AG04450 (cell line): ENCODE results near the gene ATP11B. TPM values are rescaled to one million over a fixed set of nuclear protein-coding genes. Genes with fewer than 3 reads are reported as not detected.

Experiments
- CTCF ChIA-PET: fragments of 300-600, 350-600 bp; formaldehyde crosslinking; extraction: SDS; loops from one replicate; lab custom pipeline; 2022; ENCODE audit warnings: antibody characterized with exemption, inconsistent platforms; lab: Charles Lee
- POLR2A ChIA-PET: fragments of 350-600 bp; formaldehyde crosslinking; extraction: SDS; loops from one replicate; lab custom pipeline; 2021; ENCODE audit warnings: antibody characterized with exemption, inconsistent platforms; lab: Yijun Ruan, JAX
- DNase-seq: peaks from one replicate; pipeline ENCODE4 v3.0.0-alpha.2; 2011; ENCODE audit warnings: low read depth, low spot score
- H3K27ac ChIP-seq: one replicate; pipeline ENCODE4 v1.5.1; 2012; ENCODE audit warnings: low read depth, low read length, control low read depth
- H3K27me3 ChIP-seq: one replicate; pipeline ENCODE4 v1.6.0; 2012; ENCODE audit warnings: low read length; ENCODE audit not compliant: control insufficient read depth, insufficient read depth
- H3K4me3 ChIP-seq: 2 replicates; pipeline ENCODE4 v1.5.1; 2011; ENCODE audit warnings: mild to moderate bottlenecking, low read depth, low read length, control low read depth
- H3K9me3 ChIP-seq: 2 replicates; pipeline ENCODE4 v1.5.1; 2012; ENCODE audit warnings: low read length; ENCODE audit not compliant: control insufficient read depth, insufficient read depth
- polyA plus RNA-seq: library from polyadenylated mRNA; depleted of rRNA; stranded (reverse); fragments of >200 nt; gene quantifications from 2 replicates; pipeline ENCODE4 v1.2.3, GENCODE V29; 2011
- TF ChIP-seq, protein P1 (sequence below): IDR thresholded peaks from 2 replicates; pipeline ENCODE4 v1.5.1; 2011; ENCODE audit warnings: low read depth, low read length, control low read depth, inconsistent platforms

Gene ATP11B
- polyA plus RNA-seq, 1 experiment, result 24.5 TPM

- ChIA-PET CTCF (no interaction called here), POLR2A (no interaction called here)
- no peak for DNase-seq
- no peaks in the 10 kb centered on the region for H3K27me3 ChIP-seq
- TF ChIP-seq, protein P1, sequence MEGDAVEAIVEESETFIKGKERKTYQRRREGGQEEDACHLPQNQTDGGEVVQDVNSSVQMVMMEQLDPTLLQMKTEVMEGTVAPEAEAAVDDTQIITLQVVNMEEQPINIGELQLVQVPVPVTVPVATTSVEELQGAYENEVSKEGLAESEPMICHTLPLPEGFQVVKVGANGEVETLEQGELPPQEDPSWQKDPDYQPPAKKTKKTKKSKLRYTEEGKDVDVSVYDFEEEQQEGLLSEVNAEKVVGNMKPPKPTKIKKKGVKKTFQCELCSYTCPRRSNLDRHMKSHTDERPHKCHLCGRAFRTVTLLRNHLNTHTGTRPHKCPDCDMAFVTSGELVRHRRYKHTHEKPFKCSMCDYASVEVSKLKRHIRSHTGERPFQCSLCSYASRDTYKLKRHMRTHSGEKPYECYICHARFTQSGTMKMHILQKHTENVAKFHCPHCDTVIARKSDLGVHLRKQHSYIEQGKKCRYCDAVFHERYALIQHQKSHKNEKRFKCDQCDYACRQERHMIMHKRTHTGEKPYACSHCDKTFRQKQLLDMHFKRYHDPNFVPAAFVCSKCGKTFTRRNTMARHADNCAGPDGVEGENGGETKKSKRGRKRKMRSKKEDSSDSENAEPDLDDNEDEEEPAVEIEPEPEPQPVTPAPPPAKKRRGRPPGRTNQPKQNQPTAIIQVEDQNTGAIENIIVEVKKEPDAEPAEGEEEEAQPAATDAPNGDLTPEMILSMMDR, result no peak
- H3K9me3 ChIP-seq, result no peaks in the 10 kb centered on the region
- H3K27ac ChIP-seq, result no peak overlapping the region
- no peak overlapping the region for H3K4me3 ChIP-seq
Measured at GRCh38 chr3:182925944-182926337, 132.6 kb downstream of the ATP11B start.

- Histone ChIP-seq H3K9me3 (no peaks in the 10 kb centered on the region), H3K4me3 (no peak overlapping the region), H3K27ac (no peak overlapping the region), H3K27me3 (no peaks in the 10 kb centered on the region)
- TF ChIP-seq, protein P1, result no peak
- POLR2A ChIA-PET, result no interaction called here
- CTCF ChIA-PET, result interaction anchor here (1.7 kb wide), 1 partner anchor 26 kb away, joined by 5 read pairs; no protein-coding TSS in a partner anchor
- no peak for DNase-seq
Measured at GRCh38 chr3:182935803-182936202, 142.5 kb downstream of the ATP11B start.

GRCh38 chr3:182936239-182936917 lies 143.1 kb downstream of the ATP11B start:
- Histone ChIP-seq H3K27ac (no peak overlapping the region), H3K9me3 (no peaks in the 10 kb centered on the region), H3K27me3 (no peaks in the 10 kb centered on the region), H3K4me3 (no peak overlapping the region)
- POLR2A ChIA-PET, result no interaction called here
- no peak for DNase-seq
- CTCF ChIA-PET, result interaction anchor here (1.7 kb wide), 1 partner anchor 27 kb away, joined by 5 read pairs; no protein-coding TSS in a partner anchor
- TF ChIP-seq, protein P1, result no peak

GRCh38 chr3:182936918-182937285 lies 143.6 kb downstream of the ATP11B start:
- no peak for DNase-seq
- Histone ChIP-seq H3K4me3 (no peak overlapping the region), H3K27ac (no peak overlapping the region), H3K9me3 (no peaks in the 10 kb centered on the region), H3K27me3 (no peaks in the 10 kb centered on the region)
- ChIA-PET CTCF (interaction anchor here (1.7 kb wide), 1 partner anchor 27 kb away, joined by 5 read pairs; no protein-coding TSS in a partner anchor), POLR2A (no interaction called here)
- TF ChIP-seq, protein P1, result no peak

DNA sequence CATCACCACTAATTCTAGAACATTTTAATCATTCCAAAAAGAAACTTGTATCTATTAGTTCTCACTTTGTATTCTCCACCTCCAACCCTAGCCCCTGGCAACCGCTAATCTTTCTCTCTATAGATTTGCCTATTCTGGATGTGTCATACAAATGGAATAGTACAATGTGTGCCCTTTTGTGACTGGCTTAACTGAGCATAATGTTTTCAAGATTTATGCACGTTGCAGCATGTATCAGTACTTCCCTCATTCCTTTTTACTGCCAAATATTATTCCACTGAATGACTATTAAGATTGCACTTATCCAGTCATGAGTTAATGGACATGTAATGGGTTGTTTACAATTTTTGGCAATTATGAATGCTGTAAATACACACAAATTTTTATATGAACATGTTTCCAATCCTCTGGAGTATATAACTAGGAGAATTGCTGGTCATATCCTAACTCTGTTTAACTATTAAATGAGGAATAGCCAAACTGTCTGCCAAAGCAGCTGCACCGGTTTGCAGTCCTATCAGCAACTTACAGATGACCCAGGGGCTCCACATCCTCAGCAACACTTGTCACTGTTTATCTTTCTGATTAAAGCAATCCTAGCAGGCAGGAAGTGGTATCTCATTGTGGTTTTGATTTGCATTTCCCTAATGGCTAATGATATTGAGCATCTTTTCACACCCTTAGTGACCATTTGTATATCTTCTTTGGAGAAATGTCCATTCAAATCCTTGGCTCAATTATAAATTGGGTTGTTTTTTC lies 144.2 kb downstream of the ATP11B start:
- DNase-seq, result no peak
- ChIA-PET CTCF (interaction anchor here (0.7 to 1.7 kb wide), 2 partner anchors 28 to 681 kb away, joined by 3 to 5 read pairs; no protein-coding TSS in a partner anchor), POLR2A (no interaction called here)
- Histone ChIP-seq H3K27me3 (no peaks in the 10 kb centered on the region), H3K9me3 (no peaks in the 10 kb centered on the region), H3K4me3 (no peak overlapping the region), H3K27ac (no peak overlapping the region)
- TF ChIP-seq, protein P1, result no peak
